ENCODE data around the gene AK4.

The AK4 gene

DNA sequence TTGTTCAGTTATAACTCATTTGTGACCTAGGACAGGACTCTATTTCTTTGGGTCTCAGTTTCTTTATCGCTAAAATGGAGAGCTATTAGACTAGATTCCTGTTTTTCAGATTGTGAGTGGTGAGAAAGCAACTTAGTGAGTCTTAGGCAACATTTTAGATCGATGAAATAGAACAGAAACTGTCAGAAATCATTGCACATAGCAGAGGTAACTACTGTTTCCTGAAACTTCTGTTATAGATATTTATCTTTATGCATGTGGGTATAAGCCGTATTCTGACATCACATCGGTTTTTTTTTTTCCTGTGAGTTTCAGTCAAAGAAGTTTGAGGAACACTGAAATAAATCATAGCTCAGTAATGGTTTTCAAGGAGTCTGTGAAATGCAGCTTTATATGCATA lies 119.3 kb downstream of the AK4 start:
- in situ Hi-C loops (cut with MboI; ENCODE audit: low sequenced_read_pairs, unreplicated experiment): no loop called here
- no peak for DNase-seq (ENCODE audit: low spot score)
- TF ChIP-seq, protein P1, sequence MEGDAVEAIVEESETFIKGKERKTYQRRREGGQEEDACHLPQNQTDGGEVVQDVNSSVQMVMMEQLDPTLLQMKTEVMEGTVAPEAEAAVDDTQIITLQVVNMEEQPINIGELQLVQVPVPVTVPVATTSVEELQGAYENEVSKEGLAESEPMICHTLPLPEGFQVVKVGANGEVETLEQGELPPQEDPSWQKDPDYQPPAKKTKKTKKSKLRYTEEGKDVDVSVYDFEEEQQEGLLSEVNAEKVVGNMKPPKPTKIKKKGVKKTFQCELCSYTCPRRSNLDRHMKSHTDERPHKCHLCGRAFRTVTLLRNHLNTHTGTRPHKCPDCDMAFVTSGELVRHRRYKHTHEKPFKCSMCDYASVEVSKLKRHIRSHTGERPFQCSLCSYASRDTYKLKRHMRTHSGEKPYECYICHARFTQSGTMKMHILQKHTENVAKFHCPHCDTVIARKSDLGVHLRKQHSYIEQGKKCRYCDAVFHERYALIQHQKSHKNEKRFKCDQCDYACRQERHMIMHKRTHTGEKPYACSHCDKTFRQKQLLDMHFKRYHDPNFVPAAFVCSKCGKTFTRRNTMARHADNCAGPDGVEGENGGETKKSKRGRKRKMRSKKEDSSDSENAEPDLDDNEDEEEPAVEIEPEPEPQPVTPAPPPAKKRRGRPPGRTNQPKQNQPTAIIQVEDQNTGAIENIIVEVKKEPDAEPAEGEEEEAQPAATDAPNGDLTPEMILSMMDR (IDR thresholded peaks at IDR 0.05; ENCODE audit: borderline replicate concordance, control extremely low read depth, extremely low read depth, insufficient read depth, missing control alignments): no peak

GRCh38 chr1:65267683-65268082 lies 119.7 kb downstream of the AK4 start:
- DNase-seq (ENCODE audit: low spot score): no peak
- in situ Hi-C loops (cut with MboI; ENCODE audit: low sequenced_read_pairs, unreplicated experiment): no loop called here
- TF ChIP-seq, protein P1 (IDR thresholded peaks at IDR 0.05; ENCODE audit: borderline replicate concordance, control extremely low read depth, extremely low read depth, insufficient read depth, missing control alignments): no peak

- in situ Hi-C loops (cut with MboI; ENCODE audit: low sequenced_read_pairs, unreplicated experiment): no loop called here
- TF ChIP-seq, protein P1 (IDR thresholded peaks at IDR 0.05; ENCODE audit: borderline replicate concordance, control extremely low read depth, extremely low read depth, insufficient read depth, missing control alignments): no peak
- no peak for DNase-seq (ENCODE audit: low spot score)
Measured at GRCh38 chr1:65269612-65270011, 121.6 kb downstream of the AK4 start.

DNA sequence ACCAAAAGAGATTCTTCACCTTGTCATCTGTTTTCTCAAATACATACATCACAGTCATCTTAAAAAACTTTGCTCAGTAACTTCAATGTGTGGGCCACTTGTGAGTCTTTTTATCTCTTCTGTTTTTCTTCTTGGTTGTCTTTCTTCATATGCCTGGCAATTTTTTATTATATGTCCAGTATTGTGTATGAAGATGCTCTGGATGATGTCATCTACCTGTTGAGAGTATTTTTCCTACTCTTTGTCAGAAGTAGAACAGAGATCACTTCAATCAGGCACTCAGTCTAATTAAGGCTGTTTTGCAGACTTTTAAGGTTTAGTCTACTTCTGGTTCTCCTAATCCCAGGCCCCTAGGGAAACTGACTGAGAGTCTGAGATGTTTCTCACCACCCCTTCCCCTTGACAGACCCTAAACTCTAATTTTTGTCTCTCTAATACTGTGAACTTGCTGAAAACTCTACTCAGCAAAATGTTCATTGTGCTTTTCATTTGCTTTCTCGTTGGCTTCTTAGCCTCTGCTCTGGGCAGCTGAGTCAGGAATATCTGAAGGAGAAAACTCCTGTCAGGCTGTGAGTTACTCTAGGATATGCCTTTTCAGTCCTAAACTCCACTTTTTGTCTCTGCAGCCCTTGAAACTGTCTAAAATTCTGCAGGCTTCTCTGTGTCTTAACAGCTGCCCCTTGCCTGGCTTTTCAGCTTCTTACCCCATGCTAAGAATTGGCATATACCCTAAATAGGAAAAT lies 128.4 kb downstream of the AK4 start:
- in situ Hi-C loops (cut with MboI; ENCODE audit: low sequenced_read_pairs, unreplicated experiment): no loop called here
- TF ChIP-seq, protein P1 (IDR thresholded peaks at IDR 0.05; ENCODE audit: borderline replicate concordance, control extremely low read depth, extremely low read depth, insufficient read depth, missing control alignments): no peak
- no peak for DNase-seq (ENCODE audit: low spot score)

GRCh38 chr1:65277605-65278347 lies 129.8 kb downstream of the AK4 start:
- no peak for DNase-seq (ENCODE audit: low spot score)
- in situ Hi-C loops (cut with MboI; ENCODE audit: low sequenced_read_pairs, unreplicated experiment): no loop called here
- TF ChIP-seq, protein P1 (IDR thresholded peaks at IDR 0.05; ENCODE audit: borderline replicate concordance, control extremely low read depth, extremely low read depth, insufficient read depth, missing control alignments): no peak

DNA sequence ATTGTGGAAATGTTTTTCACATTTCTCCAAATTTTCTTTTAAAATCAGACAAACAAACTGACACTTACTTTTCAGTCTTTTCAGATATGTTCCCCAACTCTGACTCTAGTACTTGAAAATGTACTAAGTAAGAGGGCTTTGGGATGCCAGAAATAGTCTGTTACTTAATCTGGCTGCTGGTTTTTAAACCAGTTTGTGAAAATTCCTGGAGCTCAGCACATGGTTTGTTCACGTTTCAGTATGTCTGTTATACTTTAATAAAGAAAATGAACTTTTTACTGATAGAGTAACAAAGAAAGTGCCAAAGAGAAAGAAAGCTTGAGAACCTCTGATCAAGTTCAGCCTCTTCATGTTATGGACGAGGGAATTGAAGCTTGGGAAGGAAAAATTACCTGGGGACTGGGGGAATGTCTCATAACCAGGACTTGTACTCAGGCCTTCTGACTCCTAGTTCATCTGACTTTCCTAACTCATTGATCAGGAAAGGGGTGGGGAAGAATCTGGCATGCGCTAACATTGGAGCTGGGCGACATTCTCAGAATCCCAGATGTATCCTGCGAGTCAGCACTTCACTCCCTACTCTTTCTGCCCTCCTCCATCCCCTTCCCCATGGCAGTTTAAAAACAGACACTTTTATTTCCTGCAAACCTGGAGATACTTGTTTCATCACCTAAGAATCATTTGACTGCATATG lies 130.5 kb downstream of the AK4 start:
- in situ Hi-C loops (cut with MboI; ENCODE audit: low sequenced_read_pairs, unreplicated experiment): no loop called here
- DNase-seq (ENCODE audit: low spot score): no peak
- TF ChIP-seq, protein P1 (IDR thresholded peaks at IDR 0.05; ENCODE audit: borderline replicate concordance, control extremely low read depth, extremely low read depth, insufficient read depth, missing control alignments): no peak
